GM21529 (cell line): ENCODE data around the gene SLC2A13.
"Not testable (repeated sequence)": the region's sequence is repeated elsewhere in the genome, so short reads cannot be mapped to it uniquely, and the experiment has no call there.

ENCODE experiments used
- ATAC-seq: cut with Tn5 transposase; IDR thresholded peaks from one replicate; pipeline ENCODE4 v1.9.1; 2021; ENCODE audit not compliant: unreplicated experiment

Gene SLC2A13

GRCh38 chr12:39830171-39830570, 275.7 kb downstream of the SLC2A13 start:
- ATAC-seq, result no peak

DNA sequence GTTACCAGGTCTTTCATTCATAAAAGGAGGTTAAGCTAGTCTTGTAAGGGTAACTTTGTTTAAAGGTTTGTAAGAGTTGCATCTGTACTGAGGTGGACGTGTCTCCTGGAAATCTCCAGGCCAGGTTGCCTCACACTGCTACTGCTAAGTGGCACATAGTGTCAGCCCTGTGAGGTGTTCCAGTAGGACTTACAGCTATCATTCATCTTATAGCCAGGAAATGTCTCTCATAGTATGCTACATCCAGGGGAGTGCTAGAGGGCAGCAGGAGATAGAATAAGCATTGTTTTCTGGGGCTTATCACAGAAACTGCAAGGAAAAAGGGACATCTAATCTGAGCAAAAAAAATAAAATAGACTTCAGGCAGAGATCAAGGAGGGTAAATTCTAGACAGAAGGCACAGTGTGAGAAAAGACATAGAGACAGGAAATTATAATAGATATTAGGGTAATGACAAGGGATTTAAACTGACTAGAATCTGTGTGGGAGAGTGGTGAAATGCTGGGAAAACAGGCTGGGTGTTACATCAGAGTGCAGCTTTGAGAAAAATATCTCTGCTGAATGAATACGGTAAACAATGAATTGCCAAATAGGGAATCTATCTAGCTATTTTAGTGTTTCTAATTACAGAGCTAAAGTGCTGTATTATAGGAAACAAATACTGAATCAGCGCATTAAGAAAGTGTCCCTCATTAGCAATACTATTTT, 281.2 kb downstream of the SLC2A13 start:
- ATAC-seq, result no peak

DNA sequence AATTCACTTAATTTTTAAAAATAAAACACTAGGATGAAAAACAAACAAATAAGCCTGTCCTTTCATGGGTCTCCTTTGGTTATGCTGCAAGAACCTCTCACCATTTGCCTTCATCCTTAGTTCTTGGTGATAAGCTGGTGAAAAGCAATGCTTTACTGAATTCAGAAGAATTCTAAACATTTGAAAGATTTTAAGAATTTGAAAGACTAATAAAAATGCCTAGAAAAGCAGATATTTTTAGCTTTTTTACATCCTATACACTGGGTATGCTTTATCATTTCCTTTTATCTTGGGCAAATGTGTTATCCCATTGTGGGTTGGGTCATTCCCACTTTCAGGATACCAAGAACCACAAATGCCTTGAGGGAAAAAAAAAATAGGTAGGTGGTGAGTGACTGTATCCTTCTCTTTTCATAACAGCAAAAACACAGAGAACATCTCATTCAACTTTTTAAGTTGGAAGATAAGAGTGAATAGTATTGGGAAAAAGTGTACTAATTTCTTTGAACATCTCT, 289.2 kb downstream of the SLC2A13 start:
- ATAC-seq, result no peak

GRCh38 chr12:39815746-39816145, 290.1 kb downstream of the SLC2A13 start:
- ATAC-seq, result no peak

- no peak for ATAC-seq
Measured at GRCh38 chr12:39814626-39815025, 291.3 kb downstream of the SLC2A13 start.

GRCh38 chr12:39813776-39814175, 292.1 kb downstream of the SLC2A13 start:
- no peak for ATAC-seq

GRCh38 chr12:39812456-39812855, 293.4 kb downstream of the SLC2A13 start:
- ATAC-seq, result not testable (repeated sequence)

DNA sequence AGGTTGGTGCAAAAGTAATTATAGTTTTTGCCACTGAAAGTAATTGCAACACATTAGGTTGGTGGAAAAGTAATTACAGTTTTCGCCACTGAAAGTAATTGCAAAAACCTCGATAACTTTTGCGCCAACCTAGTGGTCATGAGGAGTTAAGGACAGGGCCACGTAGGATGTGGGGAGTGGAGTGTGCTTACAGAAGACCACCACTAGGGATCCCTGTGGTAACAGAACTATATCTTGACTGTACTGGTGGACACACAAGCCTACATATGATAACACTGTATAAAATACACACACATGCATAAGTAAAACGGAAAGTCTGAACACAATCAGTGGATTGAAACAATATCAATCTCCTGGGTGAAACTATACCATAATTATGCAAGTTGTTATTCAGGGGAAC, 298.8 kb downstream of the SLC2A13 start:
- ATAC-seq, result no peak

DNA sequence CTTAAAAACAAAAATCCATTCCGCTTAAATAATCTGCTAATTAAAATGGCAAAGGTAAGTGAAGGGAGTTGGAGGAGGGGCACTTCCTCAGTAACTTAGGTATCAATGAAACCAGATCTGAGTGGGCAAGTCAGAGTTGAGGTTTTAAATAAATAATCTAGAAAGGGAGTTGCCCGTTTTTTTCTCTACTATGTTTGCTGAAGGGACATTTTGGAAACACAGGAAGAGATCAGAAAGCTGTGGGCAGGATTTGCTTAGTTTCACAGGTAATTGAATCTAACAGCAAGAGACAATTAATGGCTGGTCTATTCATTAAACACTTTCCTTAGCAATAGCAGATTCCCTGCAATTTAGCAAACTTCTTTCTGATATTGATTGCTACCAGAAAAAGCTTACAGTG, 300.2 kb downstream of the SLC2A13 start:
- ATAC-seq, result no peak

GRCh38 chr12:39804898-39805297, 301.0 kb downstream of the SLC2A13 start:
- ATAC-seq, result no peak

DNA sequence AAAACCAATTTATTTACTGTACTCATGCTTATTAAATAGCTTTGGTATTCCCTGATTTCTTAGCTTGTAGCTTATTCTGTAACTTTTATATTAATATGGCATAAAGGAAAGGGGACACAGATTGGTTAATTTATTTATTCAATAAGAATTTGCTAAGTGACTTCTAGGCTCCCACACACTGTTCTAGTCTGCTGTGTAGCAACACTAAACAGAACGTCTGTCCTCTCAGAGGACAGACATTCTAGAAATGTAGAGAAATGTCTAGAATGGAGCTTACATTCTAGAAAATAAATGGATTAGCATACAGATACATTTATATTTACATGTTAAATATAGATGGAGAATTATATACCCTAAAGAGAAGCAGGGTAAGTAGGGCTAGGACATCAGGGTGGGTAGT, 301.4 kb downstream of the SLC2A13 start:
- ATAC-seq, result no peak

DNA sequence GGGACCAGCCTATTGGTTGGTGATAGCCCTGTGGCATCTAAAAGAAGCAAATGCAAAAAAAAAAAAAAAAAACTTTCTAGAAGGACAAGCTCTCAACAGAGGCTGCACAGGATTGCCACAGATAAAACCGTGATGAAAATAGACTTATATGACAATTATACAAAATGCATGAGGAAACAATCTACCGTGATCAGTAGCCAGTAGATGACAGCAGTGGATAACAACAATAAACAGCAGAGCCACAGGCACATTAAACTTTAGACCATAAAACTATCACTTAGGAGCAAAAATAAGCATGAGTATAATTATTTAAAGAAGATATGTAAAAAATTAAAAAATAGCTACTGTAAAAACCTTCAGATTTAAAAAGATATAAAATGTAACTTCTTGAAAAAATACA, 302.7 kb downstream of the SLC2A13 start:
- ATAC-seq, result no peak

DNA sequence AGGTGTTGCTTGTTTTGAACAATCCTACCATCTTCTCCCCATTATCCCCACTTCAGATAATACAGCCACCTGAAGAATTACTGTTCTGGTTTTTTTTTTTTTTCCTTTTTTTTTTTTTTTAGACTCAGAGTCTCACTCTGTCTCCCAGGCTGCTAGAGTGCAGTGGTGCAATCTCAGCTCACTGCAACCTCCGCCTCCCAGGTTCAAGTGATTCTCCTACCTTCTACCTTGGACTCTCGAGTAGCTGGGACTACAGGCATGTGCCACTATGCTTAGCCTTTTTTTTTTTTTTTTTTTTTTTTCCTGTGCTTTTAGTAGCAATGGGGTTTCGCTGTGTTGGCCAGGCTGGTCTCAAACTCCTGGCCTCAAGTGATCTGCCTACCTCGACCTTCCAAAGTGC, 306.9 kb downstream of the SLC2A13 start:
- no peak for ATAC-seq

GRCh38 chr12:39798429-39798828, 307.5 kb downstream of the SLC2A13 start:
- no peak for ATAC-seq

DNA sequence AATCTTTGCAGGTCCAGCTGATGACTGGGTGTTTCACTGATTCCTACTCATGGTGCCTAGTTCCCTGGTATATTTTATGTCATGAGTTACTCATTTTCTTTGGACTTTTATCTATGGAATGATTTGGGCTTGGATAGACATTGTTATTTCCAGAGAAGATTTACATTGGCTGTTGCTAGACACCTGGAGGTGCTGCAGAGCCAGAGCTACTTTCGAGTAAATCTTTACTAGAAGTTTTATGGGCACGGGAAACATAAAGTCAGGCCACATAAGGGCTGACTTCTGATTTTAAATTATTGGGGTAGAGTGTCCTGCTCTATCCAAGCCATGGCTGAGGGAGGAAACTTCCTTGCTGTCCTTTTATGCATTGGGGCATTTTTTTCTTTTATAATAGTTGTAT, 310.4 kb downstream of the SLC2A13 start:
- ATAC-seq, result no peak

DNA sequence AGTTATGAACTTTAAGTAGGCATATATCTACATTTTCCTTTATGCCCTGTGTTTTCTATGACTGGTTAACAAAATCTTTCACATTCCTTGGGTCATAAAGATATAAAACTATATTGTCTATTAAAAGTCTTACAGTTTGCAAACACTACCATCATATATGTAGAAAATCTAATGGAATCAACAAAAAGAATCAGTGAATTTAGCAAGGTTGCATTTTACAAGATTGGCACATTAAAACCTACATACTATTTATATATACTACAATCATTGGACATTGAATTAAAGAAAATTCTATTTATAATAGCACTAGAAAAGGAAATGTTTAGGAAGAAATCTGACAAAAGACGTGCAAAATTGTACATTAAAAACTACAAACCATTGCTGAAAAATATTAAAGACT, 312.9 kb downstream of the SLC2A13 start:
- no peak for ATAC-seq

DNA sequence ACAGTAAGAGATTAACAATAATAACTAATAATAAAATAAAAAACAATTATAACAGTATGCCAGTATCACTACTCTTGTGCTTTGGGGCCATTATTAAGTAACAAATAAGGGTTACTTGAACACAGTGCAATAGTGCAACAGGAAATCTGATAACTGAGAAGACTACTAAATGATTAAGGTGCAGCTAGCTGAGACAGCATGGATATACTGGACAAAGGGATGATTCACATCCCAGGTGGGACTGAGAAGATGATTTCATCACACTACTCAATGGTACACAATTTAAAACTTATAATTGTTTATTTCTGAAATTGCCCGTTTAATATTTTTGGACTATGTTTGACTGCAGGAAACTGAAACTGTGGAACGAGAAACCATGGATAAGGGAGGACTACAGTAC, 317.6 kb downstream of the SLC2A13 start:
- no peak for ATAC-seq

DNA sequence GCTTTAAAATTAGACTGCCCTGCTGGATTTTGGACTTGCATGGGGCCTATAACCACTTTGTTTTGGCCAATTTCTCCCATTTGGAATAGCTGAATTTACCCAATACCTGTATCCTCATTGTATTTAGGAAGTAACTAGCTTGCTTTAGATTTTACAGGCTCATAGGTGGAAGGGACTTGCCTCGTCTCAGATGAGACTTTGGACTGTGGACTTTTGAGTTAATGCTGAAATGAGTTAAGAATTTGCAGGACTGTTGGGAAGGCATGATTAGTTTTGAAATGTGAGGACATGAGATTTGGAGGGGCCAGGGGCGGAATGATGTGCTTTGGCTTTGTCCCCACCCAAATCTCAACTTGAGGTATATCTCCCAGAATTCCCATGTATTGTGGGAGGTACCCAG, 320.1 kb downstream of the SLC2A13 start:
- not testable (repeated sequence) for ATAC-seq

GRCh38 chr12:39782026-39782545, 323.8 kb downstream of the SLC2A13 start:
- ATAC-seq, result no peak

GRCh38 chr12:39780913-39781446, 324.9 kb downstream of the SLC2A13 start:
- no peak for ATAC-seq

GRCh38 chr12:39780411-39780912, 325.4 kb downstream of the SLC2A13 start:
- no peak for ATAC-seq

DNA sequence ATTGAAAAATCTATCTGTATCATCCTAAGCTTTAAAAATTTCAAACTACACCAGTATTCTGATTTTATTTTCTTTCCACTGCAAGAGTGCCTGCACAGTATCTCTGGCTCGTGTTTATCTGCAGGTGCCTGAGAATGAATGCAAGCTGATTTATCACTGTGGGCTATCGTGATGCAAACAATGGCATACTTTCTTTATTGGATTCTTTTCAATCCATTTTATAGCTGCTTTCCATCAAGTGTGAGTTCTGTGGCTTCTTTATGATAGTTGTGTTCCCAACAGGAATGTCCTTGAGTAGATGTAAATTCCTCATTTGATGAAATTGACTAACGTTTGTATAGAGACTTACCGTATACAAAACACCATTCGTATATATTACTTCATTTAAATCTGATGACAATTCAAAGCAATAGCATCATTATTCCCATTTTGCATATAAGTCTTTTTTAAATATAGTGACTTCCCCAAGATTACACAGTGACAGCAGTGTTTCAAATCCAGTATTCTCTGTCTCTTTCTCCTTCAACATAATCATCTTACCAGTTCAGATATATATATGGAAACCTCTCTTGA, 326.0 kb downstream of the SLC2A13 start:
- ATAC-seq, result no peak
